GM18858 (cell line): ENCODE measurements around the gene UVRAG.

Experiments
- ATAC-seq: cut with Tn5 transposase; IDR thresholded peaks from one replicate; pipeline ENCODE4 v1.9.1; 2021; ENCODE audit not compliant: unreplicated experiment

The UVRAG gene

DNA sequence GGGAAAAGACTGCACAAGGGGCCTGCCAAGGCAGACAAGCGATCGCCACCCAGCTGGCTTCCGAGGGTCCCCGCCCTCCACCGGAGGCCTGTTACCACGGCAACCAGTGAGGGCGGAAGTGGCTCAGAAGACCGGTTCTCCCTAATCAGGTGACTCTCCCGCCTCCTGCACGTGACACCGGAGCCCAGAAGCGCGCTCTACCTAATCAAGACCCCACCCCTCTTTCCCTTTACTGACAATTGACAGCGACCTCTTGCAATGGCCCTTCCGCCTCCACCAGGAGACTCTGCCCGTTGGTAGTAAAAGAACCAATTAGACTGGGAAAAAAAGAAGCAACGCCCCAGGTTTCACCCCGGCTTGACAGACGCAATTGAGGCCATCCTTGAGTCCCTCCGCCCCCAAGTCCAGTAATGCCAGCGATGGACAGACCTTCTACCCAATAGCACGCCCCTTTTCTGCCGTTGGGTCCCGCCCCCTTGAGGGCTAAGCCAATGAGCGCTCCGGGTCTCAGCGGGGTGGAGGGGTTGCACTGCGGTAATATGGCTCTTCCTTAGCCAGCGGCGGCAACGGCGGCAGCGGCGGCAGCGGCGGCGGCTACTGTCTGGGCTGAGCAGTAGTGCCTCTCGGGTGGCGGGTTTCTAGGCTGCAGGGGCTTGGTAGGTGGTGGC is at the start of gene UVRAG:
Gene UVRAG (plus strand): TSS at position 534 of the 668 bp plus-strand sequence. CDS start 198 bp downstream, outside the sequence.
- peak; percentile 49 for ATAC-seq

DNA sequence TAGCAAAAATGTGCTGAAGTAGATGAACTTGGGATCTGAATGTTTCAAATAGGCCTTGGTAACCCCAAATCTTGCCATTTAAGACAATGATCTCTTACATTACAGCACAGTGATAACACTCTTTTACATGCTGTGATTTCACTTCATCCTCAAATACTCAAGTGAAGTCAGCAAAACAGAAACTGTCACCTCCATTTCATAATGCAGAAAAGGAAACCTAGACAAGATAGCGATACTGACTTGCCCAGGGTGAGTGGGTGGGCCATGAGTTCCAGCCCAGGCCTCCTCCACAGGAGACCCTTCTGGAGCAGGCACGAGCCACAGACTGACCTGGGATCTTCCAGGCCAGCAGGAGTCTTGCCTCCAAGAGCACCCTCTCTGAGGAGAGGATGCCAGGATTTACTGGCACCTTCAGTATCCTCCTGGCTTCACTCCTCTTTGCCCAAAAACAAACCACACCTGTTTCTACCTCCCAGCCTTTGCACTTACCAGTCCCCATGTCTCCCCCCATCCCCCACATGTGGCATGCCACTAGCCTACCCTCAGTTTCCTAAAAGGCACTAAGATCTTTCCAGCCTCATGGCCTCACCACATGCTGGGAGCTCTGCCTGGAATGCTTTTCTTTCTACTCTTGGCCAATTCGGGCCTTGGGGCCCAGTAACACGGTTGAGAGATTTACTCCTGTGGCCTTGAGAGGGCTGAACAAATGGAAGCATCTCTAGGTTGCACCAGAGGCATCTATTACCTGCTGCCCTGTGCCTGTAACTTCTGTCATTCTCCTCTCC is 48.4 kb upstream of the UVRAG start:
- no peak for ATAC-seq

DNA sequence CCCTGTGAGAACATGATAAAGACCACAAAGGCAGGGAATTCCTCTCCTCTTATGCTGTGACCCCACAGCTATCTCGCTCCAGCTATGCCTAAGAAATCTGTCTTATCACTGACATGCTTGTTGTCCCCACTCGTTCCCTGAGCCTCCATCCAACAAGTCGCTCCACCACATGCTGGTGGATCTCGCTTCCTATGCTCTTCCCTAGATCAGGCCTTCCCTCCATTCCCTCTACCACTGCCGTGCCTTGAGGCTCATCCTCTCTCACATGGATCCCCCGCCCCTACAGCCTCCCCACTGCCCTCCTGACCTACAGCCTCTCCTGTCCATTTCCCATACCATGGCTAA is 47.8 kb upstream of the UVRAG start:
- no peak for ATAC-seq

DNA sequence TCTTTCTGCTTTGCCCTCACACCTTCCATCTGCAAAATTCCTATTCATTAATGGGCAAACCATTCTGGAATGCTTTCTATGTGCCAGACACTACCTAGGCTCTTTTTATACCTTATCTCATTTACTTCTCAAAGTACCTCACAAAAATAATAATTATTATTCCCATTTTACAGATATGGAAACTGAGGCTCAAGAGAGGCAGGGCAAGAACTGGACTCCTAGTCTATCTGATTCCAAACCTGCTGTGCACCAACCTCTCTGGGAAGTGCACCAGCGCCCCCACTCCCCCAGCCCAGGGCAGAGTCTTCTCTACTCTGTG is 47.3 kb upstream of the UVRAG start:
- no peak for ATAC-seq

DNA sequence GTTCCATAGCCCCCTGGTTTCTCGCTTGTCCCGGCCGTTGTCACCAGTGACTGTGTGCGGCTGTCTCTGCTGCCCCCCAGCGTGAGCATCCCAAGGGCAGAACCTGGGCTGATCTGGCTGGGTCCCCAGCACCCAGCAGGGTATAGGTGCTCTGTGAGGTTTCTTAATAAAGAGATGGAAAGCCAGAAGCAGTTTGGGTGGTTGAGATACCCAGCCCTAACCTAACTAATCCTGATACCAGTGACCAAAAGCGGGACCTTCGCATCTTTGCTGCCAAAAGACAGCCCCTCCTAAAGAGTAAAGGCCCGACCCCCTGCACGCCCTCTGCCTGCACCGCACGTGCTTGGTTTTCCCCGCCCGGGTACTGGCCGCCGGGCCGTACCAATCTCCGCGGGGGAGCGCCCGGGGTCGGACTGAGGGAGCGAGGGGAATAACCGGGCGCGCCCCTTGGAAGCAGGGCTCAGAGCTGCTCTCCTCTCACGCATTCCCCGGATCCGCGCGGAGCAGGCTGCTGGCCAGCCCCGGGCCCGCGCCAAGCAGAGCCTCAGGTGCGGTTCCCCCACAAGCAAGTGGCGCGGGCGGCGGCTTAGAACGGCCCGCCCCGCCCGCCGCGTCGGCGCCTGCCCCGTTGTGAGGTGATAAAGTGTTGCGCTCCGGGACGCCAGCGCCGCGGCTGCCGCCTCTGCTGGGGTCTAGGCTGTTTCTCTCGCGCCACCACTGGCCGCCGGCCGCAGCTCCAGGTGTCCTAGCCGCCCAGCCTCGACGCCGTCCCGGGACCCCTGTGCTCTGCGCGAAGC is 46.7 kb upstream of the UVRAG start, which contains the start of gene DGAT2:
Gene DGAT2 (plus strand): TSS at position 667 of the 797 bp plus-strand sequence. CDS start 214 bp downstream, outside the sequence.
- peak; percentile 55 for ATAC-seq

DNA sequence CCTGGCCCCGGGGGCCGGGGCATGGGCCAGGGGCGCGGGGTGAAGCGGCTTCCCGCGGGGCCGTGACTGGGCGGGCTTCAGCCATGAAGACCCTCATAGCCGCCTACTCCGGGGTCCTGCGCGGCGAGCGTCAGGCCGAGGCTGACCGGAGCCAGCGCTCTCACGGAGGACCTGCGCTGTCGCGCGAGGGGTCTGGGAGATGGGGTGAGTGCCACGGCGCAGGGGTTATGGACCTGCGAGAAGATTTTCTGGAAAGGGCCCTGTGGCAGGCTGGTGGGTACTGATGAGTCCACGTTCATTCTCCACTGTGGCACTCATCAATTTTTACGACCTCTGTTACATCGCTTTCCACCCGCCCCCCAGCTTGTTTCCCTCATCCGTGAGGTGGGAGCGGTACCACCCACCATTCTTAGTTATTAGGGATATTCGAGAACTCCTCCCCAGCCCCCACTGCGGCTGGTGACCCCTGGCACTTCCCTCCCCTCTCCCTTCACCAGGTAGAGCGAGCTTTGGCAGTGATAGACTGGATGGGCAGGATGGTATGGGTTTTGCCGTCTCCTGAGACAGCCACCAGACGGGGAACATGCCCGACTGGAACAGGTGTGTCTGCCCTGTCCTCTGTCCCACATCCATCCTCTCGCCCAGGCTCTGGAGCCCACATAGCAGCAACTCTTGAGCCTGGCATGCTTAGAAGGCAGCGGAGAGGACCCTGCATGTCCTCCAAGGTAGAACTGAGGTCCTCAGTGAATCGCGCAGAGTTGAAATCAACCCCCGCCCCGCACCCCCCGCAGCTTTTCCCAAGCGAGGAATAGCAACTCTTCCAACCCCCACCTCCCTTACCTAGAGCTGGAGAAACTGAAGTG is 45.9 kb upstream of the UVRAG start:
- no peak for ATAC-seq

DNA sequence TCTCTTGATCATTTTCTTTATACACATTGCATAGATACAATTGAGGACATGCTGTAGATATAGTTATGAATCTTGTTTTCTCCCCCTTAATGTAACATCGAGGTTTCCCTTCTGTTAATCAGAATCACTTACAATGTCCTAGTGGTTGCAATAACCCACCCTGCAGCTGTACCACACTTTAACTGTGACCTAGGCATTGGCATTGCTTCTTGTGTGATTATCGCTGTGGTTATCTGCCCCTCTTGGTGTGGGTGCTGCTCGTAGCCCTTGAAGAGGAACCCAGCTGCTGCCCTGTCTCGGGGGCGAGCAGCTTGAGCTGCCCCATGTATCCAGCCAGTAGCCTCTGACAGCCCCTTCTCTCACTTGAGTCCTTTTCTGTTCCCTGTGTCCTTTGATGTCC is 44.9 kb upstream of the UVRAG start:
- ATAC-seq: no peak

DNA sequence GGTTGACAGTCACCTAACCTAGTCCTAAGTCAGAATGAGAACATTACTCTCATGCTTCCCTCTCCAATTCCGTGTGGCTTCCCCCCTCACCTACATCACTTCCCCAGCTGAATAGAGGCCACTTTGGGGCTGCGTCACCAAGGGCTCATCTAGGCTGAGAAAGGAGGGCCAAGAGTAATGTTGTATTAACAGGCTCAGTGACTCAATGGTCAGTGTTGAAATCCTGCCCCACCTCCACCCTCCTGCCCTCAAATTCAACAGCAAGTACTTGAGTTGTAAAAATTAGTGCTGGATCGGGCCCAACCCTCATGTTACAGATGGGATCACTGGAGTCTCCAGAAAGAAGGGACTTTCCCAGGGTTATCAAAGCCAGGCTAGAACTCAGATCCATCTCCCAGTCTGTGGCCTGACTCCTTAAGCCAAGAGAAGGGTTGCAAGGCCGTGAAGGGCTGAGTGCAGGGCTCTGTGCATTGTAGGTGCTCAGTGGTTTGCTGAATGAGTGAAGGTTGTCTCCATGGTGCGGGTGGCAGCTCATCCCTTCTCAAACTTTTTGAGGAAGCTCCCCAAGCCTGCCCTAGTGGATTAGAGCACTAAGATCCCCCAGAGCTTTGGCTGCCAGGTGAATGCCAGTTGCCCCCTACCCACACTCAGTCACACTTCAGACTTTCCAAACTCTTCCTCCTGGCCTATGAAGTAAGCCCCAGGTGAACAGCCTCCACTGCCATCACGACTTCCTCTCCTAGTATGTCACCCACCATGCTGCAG is 43.2 kb upstream of the UVRAG start:
- ATAC-seq: no peak

DNA sequence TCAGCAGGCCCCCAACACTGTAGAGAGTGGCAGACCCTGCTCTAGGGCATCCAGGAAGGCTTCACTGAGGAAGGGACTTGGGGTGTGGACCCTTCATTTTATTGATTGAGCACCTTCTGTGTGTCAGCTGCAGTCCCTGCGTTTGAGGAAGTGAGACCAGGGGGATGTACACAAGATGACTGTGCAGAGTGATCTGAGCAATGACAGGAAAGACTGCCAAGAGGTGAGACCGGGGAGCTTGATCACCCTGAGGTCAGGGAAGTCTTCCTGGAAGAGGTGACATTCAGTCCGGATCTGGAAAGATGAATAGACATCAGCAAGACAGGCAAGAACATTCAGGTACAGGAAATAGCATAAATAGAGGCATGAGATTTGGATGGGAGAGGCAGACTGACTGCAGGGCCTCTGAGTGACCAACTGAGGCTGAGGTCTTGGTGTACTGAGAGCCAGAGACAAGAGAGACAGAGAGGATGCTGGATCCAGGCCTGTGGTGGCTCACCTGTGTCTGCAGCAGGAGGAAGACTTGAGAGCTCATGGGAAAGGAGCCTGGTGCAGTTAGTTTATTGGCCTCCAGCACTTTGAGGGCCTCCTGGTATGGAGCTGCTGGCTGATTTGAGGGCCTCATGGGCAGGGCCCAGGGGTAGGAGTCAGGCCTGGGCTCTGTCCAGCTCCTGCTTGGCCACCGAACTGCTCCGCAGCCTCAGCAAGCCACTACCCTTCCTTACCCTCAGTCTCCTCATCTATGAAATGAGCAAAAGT is 41.2 kb upstream of the UVRAG start:
- peak; percentile 82 for ATAC-seq

DNA sequence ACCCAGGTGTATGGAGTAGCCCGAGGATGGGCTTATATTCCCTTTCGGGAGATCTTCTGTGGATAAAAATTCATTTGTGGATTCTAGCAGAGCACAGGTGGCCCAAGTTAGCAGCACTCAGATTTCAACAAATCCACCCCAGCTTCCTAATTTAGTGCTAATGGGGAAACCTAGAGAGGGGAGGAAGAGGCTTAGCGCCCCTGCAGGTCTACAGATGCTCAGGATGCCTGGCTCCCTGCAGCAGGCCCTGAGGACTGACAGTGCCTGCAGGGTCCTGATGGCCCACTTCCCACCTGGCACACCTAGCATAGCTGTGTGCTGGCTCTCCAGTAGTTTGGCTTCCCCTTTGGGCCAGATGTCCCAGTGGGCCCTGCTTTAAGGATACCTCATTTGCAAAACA is 40.0 kb upstream of the UVRAG start:
- no peak for ATAC-seq

DNA sequence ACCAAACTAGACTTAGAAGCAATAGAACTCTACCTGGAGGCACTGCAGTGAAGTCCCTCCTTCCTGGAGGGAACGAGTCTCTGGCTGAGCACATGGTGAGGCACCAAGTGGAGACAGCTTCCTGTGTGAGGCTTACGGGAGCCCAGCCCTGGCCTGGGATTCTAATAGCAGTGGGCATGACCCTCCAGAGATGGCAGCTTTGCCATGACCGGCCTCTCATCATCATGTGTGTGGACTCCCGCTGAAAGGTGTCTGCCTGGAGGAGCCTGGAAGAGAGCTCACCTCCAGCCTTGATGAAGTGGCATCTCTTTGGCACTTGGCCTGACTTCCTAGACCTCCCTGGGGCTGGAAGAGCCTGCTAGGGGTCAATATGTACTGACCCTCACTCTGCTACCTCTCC is 38.5 kb upstream of the UVRAG start:
- no peak for ATAC-seq

DNA sequence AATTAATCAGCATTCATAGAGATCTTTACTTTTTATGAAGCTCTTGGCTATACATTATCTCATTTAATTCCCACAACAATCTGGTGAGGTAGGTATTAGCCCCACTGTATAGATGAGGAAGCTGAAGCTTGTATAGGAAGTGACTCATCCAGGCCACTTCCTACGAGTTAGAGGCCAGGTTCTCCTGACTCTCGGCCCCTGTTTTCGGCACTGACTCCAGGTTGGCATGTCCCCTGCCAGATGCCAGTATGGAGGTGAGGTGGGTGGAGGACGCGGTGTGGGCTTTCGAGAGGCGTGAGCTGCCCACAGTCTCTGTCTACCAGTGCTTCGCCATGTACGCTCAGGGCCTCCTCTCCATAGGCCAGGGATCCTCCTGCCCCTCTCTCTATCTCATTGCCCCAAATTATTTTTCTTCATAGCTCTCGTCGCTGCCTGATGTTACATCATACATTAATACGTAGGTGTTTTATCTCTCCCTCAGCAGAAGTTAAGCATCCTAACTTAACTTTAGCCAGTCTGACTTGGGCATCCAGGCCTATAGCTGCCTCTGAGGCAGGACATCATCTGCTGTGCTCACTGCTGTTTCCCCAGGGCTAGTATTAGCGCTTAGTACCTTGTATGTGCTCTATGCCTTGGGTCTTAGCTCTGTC is 37.4 kb upstream of the UVRAG start:
- no peak for ATAC-seq

DNA sequence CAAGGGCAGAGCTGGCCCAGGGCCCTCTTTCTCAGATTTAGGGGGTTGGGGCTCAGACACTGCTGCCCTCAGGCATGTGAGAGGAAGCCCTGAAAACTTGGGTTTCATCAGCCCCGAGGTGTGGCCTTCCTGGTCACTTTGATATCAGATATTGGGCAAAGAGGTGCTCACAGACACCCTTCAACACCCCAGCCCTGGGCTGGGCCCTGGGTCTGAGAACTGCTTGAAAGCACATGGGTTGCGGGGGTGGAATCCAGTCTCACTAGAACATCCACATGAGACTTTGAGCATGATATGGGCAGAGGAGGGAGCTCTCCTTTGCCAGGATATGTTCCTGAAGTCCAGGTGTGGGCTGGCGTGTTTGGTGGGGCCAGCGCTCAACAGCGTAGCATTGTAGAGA is 36.0 kb upstream of the UVRAG start:
- ATAC-seq: no peak

DNA sequence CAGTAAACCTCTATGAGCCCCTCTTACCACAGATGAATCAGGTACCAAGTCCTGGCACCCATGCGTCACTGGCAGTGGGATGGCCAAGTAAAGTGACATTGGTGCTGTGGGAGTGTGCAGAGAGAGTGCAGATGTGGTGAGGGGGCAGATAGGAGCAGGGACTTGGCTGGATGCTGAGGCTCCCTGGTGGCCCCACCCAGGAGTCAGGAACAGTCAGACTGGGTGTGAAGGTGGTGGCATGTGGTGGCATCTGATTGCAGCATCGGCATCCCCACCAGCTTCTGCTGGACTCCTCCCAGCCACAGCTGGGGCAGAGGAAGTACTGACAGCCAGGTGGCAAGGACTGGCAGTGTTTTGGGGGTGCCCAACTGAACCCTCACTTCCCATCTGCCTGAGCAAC is 35.0 kb upstream of the UVRAG start:
- no peak for ATAC-seq

DNA sequence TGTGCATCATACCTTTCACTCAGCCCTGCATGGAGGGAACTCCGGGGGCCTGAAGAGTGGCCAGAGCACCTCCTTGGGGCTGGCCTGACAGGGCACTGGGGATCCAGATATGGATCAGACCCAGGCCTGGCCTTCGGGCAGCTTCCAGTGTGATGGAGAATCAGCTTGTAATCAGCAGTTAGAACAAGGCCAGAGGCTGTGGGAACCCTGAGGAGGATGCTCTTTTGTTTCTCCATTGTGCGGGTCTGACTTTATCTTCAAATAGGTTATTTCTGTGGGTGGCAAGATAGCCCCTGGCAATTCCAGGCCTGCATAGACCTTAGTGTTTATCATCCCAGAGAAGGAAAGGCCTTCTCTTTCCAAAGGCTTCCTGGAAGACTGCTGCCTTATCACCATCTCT is 34.1 kb upstream of the UVRAG start:
- no peak for ATAC-seq

DNA sequence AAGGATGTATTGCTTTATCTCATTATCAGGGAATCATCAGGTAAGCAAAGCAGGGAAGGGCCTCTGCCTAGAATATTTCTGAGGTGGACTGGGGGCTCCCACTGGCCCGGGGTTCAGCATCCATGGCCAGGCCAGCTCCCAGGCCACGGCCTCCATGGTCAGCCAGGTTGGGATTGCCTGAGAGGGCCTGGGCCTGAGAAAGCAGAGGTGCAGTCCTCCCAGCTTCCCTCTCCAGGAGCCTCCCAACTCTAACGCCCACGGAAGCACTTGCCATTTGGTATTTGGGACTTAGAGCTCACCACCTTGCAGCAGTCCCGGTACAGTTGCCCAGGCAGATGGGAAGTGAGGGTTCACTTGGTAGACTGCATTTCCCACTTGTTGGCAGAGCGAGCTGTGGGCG is 33.7 kb upstream of the UVRAG start:
- no peak for ATAC-seq

DNA sequence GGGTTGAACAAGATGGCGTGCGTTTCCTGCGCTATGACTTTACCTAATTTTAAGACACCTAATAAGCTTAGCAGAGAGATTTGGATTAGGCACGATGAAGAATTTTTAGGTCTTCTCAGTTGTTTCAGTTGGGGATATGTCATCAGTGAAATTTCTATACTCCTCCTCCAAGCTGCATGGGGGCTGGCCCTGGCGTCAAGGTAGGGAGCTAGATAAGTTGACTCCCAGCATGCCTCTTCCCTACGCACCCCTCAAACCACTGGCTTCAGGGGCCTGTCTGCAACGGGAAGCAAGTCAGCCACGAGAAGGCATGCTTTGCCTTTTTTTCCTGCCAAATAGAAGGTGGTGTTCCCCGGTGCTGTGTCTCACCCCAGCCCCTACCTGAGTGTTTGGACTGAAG is 33.2 kb upstream of the UVRAG start:
- no peak for ATAC-seq

DNA sequence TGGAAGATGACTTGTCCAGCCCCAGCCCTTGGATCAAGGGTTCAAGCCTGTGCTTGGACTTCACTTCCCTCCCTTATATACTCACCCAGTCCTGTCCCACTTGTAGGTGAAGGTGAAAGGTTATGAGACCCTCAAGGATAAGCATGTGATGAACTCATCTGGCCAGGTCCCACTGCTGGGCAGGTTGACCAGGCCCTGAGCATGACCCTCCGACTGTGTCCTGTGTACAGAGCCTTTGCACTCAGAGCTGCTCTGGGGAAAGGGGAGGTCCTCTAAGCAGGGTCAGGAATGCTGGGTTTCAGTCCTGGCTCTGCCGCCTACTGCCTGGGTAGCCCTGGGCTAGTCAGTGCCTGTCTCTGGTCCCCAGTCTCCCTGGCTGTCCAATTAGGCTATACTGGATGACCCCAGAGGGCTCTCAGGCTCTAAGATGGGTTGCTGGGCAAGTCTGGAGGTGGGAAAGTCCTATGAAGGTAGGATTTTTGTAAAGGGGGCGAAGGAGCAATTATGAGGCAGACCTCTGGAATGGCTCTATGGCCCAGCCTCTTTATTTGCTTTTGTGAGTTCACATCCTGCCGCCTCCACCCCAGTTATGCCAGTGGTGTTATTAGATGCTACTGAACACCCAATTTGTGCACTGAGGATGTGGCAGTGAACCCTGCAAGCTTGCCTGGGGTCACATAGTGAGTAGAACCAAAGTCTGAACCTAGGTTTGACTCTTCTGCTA is 32.3 kb upstream of the UVRAG start:
- no peak for ATAC-seq
